ENCODE measurements around the gene TFEB.

TFEB gene

GRCh38 chr6:41651962-41652657 lies 83.3 kb downstream of the TFEB start:
- DNase-seq (ENCODE audit: low read depth) = no peak

- DNase-seq (ENCODE audit: low read depth) = no peak
Measured at GRCh38 chr6:41651246-41651961, 84.0 kb downstream of the TFEB start.

GRCh38 chr6:41650120-41650519 lies 85.3 kb downstream of the TFEB start:
- no peak for DNase-seq (ENCODE audit: low read depth)

GRCh38 chr6:41649596-41649995 lies 85.8 kb downstream of the TFEB start:
- no peak for DNase-seq (ENCODE audit: low read depth)

- no peak for DNase-seq (ENCODE audit: low read depth)
Measured at GRCh38 chr6:41648921-41649320, 86.5 kb downstream of the TFEB start.

- no peak for DNase-seq (ENCODE audit: low read depth)
Measured at GRCh38 chr6:41648070-41648585, 87.3 kb downstream of the TFEB start.

GRCh38 chr6:41647061-41647511 lies 88.3 kb downstream of the TFEB start:
- no peak for DNase-seq (ENCODE audit: low read depth)

- no peak for DNase-seq (ENCODE audit: low read depth)
Measured at GRCh38 chr6:41646026-41646795, 89.2 kb downstream of the TFEB start.

GRCh38 chr6:41645007-41645618 lies 90.3 kb downstream of the TFEB start:
- DNase-seq (ENCODE audit: low read depth) = no peak

- DNase-seq (ENCODE audit: low read depth) = no peak
Measured at GRCh38 chr6:41644297-41644879, 91.0 kb downstream of the TFEB start.

- no peak for DNase-seq (ENCODE audit: low read depth)
Measured at GRCh38 chr6:41643899-41644269, 91.5 kb downstream of the TFEB start.

GRCh38 chr6:41642960-41643898 lies 92.2 kb downstream of the TFEB start:
- DNase-seq (ENCODE audit: low read depth) = no peak

- no peak for DNase-seq (ENCODE audit: low read depth)
Measured at GRCh38 chr6:41642090-41642959, 93.1 kb downstream of the TFEB start.

GRCh38 chr6:41641352-41641925 lies 94.0 kb downstream of the TFEB start:
- no peak for DNase-seq (ENCODE audit: low read depth)

- DNase-seq (ENCODE audit: low read depth) = no peak
Measured at GRCh38 chr6:41640426-41640825, 95.0 kb downstream of the TFEB start.

GRCh38 chr6:41639809-41640371 lies 95.5 kb downstream of the TFEB start:
- DNase-seq (ENCODE audit: low read depth) = no peak

- DNase-seq (ENCODE audit: low read depth) = no peak
Measured at GRCh38 chr6:41638935-41639808, 96.2 kb downstream of the TFEB start.

Data from activated gamma-delta T cell treated with anti-CD3 and anti-CD28 coated beads, Interleukin-2, amount 50 U/mL, for 16 hours (primary cell).